Caco-2 (cell line): ENCODE measurements around the gene TRAF3. TPM values are rescaled to one million over a fixed set of nuclear protein-coding genes. Genes with fewer than 3 reads are reported as not detected.

Experiments
- BruUV-seq: library from RNA; stranded (reverse); fragments of 400-500 nt; replicated peaks from 2 replicates; lab custom pipeline; 2021; lab: Mats Ljungman, UMichigan
- CTCF ChIA-PET: fragments of 300-600 bp; sonication (Branson Sonifier 250); formaldehyde crosslinking; loops from one replicate; lab custom pipeline; 2022; ENCODE audit warnings: antibody characterized with exemption; lab: Charles Lee
- POLR2A ChIA-PET: fragments of 300-600 bp; sonication (Branson Sonifier 250); formaldehyde crosslinking; loops from one replicate; lab custom pipeline; 2022; ENCODE audit warnings: antibody characterized with exemption; lab: Charles Lee
- DNase-seq, 2 experiments: peaks; one replicate each; pipeline versions ENCODE4 v3.0.0 to v3.0.0-alpha.2; 2020 to 2022
- H3K27me3 ChIP-seq: replicated peaks from 2 replicates; pipeline ENCODE4 v1.6.0; 2011; ENCODE audit warnings: low read length; ENCODE audit not compliant: control insufficient read depth, insufficient read depth
- H3K36me3 ChIP-seq: 2 replicates; pipeline ENCODE4 v1.5.1; 2011; ENCODE audit warnings: low read length; ENCODE audit not compliant: control insufficient read depth, insufficient read depth
- H3K4me1 ChIP-seq: fragments of 250-450 bp; sonication (Bioruptor Pico); 2 replicates; pipeline ENCODE4 v1.5.1; 2020; ENCODE audit warnings: mild to moderate bottlenecking
- H3K4me3 ChIP-seq: 2 replicates; pipeline ENCODE4 v1.5.1; 2011; ENCODE audit warnings: low read depth, mild to moderate bottlenecking, control low read depth, low read length
- H3K9me3 ChIP-seq: fragments of 250-450 bp; sonication (Bioruptor Pico); 2 replicates; pipeline ENCODE4 v1.5.1; 2020; ENCODE audit warnings: mild to moderate bottlenecking, moderate library complexity
- H3K27ac Mint-ChIP-seq: one replicate; pipeline ENCODE4 v1.8.0; 2022; ENCODE audit warnings: mixed read lengths; ENCODE audit not compliant: unreplicated experiment
- H3K27me3 Mint-ChIP-seq: one replicate; pipeline ENCODE4 v1.8.0; 2022; ENCODE audit warnings: mixed read lengths; ENCODE audit not compliant: insufficient read depth, unreplicated experiment
- H3K36me3 Mint-ChIP-seq: one replicate; pipeline ENCODE4 v1.8.0; 2022; ENCODE audit warnings: mild to moderate bottlenecking, mixed read lengths; ENCODE audit not compliant: insufficient read depth, unreplicated experiment
- H3K4me1 Mint-ChIP-seq: one replicate; pipeline ENCODE4 v1.8.0; 2022; ENCODE audit warnings: low read depth, mixed read lengths; ENCODE audit not compliant: unreplicated experiment
- H3K4me3 Mint-ChIP-seq: one replicate; pipeline ENCODE4 v1.8.0; 2022; ENCODE audit warnings: mild to moderate bottlenecking, moderate library complexity, mixed read lengths; ENCODE audit not compliant: unreplicated experiment
- H3K9me3 Mint-ChIP-seq: one replicate; pipeline ENCODE4 v1.8.0; 2022; ENCODE audit warnings: mixed read lengths; ENCODE audit not compliant: unreplicated experiment
- intact Hi-C: fragments of 100-400 bp; cut with micrococcal nuclease; formaldehyde crosslinking; loops from one replicate; pipeline ENCODE4 v1.10.0; 2022; ENCODE audit not compliant: unreplicated experiment
- total RNA-seq: library from RNA; stranded (reverse); gene quantifications from 2 replicates; pipeline ENCODE4 v1.2.3, GENCODE V29; 2022
- TF ChIP-seq, protein P1 (sequence below), 2 experiments: fragments of 200-600 bp in 1 of 2; IDR thresholded peaks; 1 replicate in 1 of 2; 2 replicates in 1 of 2; pipeline versions ENCODE4 v1.5.1 to v1.8.0; 2011 to 2022; ENCODE audit warnings: antibody characterized with exemption in 1 of 2, control low read depth in 1 of 2, inconsistent platforms in 1 of 2, low read depth in 1 of 2, low read length in 1 of 2, mild to moderate bottlenecking in 1 of 2, moderate library complexity in 1 of 2; ENCODE audit not compliant: insufficient read depth in 1 of 2, severe bottlenecking in 1 of 2, unreplicated experiment in 1 of 2

Gene TRAF3
- total RNA-seq, 1 experiment from 2014 or later: 16.6 TPM

DNA sequence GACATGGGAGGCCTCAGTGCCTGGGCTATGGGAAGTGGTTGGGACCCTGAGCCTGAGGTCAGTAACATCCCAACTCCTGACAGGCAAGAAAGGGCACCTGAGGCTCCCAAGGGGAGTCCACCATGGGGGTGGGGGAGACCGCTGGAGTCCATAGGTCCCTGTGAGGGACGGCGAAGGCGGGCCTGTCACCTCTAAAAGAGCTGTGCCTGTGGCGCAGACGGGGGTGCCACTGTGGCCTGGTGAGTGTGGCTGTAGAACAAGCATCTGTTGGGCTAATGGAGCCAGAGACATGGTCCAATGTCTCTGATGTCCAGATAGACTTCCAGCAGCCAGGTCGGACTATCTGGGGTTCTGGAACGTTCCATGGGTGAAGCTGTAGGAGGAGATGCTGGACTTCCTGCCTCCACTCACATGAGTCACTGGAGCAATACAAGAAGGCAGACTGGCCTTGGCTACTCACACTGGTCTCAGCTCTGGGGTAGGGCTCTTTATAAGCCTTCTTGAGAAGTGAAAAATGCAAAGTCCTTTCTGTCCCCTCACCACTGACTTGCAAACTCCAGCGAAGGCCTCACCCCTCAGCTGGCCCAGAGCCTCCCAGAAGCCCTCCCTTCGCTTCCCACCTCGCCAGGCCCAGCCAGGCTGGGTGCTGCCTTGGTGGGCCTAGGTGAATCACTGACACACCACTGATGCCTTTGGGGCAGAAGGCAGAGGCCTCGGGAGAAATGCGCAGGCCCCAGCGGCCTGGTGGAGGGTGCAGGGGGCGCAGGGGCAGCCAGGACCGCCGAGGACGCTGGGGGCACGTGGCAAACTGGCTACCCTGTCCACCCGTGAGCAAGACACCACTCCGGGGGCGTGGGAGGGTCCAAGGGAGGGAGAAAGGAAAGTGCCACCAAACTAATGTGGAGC is 1.1 kb upstream of the TRAF3 start:
- peak overlapping the region; percentile 27; the same call in 1 of the 2 replicates for H3K4me3 ChIP-seq
- ChIA-PET CTCF (interaction anchor here (0.7 to 0.9 kb wide), 2 partner anchors 16 to 36 kb away, joined by 3 read pairs; no protein-coding TSS in a partner anchor), POLR2A (interaction anchor here (0.6 kb wide), 1 partner anchor 98 kb away, joined by 4 read pairs; no protein-coding TSS in a partner anchor)
- TF ChIP-seq, protein P1, sequence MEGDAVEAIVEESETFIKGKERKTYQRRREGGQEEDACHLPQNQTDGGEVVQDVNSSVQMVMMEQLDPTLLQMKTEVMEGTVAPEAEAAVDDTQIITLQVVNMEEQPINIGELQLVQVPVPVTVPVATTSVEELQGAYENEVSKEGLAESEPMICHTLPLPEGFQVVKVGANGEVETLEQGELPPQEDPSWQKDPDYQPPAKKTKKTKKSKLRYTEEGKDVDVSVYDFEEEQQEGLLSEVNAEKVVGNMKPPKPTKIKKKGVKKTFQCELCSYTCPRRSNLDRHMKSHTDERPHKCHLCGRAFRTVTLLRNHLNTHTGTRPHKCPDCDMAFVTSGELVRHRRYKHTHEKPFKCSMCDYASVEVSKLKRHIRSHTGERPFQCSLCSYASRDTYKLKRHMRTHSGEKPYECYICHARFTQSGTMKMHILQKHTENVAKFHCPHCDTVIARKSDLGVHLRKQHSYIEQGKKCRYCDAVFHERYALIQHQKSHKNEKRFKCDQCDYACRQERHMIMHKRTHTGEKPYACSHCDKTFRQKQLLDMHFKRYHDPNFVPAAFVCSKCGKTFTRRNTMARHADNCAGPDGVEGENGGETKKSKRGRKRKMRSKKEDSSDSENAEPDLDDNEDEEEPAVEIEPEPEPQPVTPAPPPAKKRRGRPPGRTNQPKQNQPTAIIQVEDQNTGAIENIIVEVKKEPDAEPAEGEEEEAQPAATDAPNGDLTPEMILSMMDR (IDR thresholded peaks at IDR 0.05; ENCODE audit: insufficient read depth in 1 of 2, low read depth in 1 of 2, low read length in 1 of 2, severe bottlenecking in 1 of 2, unreplicated experiment in 1 of 2): no peak
- H3K9me3 Mint-ChIP-seq: no peaks in the 10 kb centered on the region
- intact Hi-C loops: loop anchor here (2.0 to 10.0 kb wide), 4 partner anchors 79 to 184 kb away; partner anchors contain the start of genes AMN and RCOR1
- peak overlapping the region; percentile 62 for H3K4me3 Mint-ChIP-seq
- DNase-seq: peak; percentile 12 to 50
- H3K36me3 Mint-ChIP-seq: peaks cover 23% of the 10 kb centered on the region
- H3K27me3 ChIP-seq: no peaks in the 10 kb centered on the region
- H3K27ac Mint-ChIP-seq: peak overlapping the region; percentile 11
- no peaks in the 10 kb centered on the region for H3K27me3 Mint-ChIP-seq
- no TSS peak for BruUV-seq
- peaks cover 14% of the 10 kb centered on the region for H3K4me1 Mint-ChIP-seq
- H3K9me3 ChIP-seq: no peaks in the 10 kb centered on the region
- H3K36me3 ChIP-seq: no peaks in the 10 kb centered on the region
- peaks cover 14% of the 10 kb centered on the region for H3K4me1 ChIP-seq

DNA sequence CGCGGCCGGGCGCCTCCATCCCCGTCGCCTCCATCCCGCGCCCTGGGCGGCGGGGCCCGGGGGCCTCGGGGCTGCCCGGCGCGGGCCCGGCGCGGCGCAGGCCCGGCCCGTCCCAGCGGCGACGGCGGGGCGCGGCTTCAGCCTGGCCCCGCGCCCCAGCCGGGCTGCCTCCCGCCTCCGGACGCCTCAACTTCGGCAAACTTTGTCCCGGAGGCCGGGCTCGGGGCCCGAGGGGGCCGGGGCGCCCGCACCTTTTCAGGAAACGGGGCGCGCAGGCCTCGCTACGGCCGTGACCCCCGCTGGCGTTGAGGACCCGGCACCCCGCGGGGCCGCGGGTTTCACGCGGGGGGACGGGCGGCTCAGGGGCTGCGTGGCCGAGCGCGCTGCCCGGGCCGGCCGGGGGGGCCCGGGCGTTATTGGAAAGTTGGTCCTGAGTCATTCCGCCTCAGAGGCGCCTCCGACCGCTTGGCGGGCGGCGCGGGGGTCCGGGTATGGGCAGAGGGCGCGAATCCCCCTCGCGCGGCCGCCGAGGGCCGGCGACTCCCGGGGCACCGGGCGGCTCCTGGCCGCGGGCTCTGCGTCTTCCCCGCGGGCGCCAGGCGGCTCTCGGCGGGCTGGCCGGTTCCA is 575 bp downstream of the TRAF3 start:
- TF ChIP-seq, protein P1 (IDR thresholded peaks at IDR 0.05; ENCODE audit: insufficient read depth in 1 of 2, low read depth in 1 of 2, low read length in 1 of 2, severe bottlenecking in 1 of 2, unreplicated experiment in 1 of 2): no peak
- peaks cover 23% of the 10 kb centered on the region for H3K36me3 Mint-ChIP-seq
- H3K27ac Mint-ChIP-seq: peak overlapping the region; percentile 33
- H3K9me3 Mint-ChIP-seq: no peaks in the 10 kb centered on the region
- ChIA-PET POLR2A (no interaction called here), CTCF (no interaction called here)
- peaks cover 14% of the 10 kb centered on the region for H3K4me1 ChIP-seq
- peak overlapping the region; percentile 73 for H3K4me3 Mint-ChIP-seq
- peaks cover 14% of the 10 kb centered on the region for H3K4me1 Mint-ChIP-seq
- H3K4me3 ChIP-seq: peak overlapping the region; percentile 54
- no TSS peak for BruUV-seq
- H3K9me3 ChIP-seq: no peaks in the 10 kb centered on the region
- no peaks in the 10 kb centered on the region for H3K27me3 ChIP-seq
- DNase-seq: peak in 1 of 2 experiments; percentile 22
- intact Hi-C loops: loop anchor here (5.0 to 10.0 kb wide), 2 partner anchors 97 to 186 kb away; partner anchors contain the start of gene RCOR1
- H3K27me3 Mint-ChIP-seq: no peaks in the 10 kb centered on the region
- no peaks in the 10 kb centered on the region for H3K36me3 ChIP-seq
